Measurements from ENCODE around the gene BCCIP. TPM values are rescaled to one million over a fixed set of nuclear protein-coding genes. Genes with fewer than 3 reads are reported as not detected.
A peak's percentile ranks its signal among the peaks of the same experiment; 100 is the strongest.

The BCCIP gene
- 35.4 TPM for total RNA-seq

- ATAC-seq, result peak; percentile 94
These were observed at the start of gene BCCIP, which contains the start of gene UROS for GRCh38 chr10:125822878-125823662. Gene BCCIP (plus strand): TSS chr10:125823546. CDS start chr10:125823558, 12 bp downstream. Gene UROS (minus strand): TSS chr10:125823258. CDS start chr10:125816499, 6,759 bp downstream.

- ATAC-seq, result no peak
These were observed 49.4 kb upstream of the BCCIP start for GRCh38 chr10:125773687-125774543.

GRCh38 chr10:125774581-125775191 is 48.7 kb upstream of the BCCIP start:
- no peak for ATAC-seq

GRCh38 chr10:125775491-125776106 is 47.7 kb upstream of the BCCIP start, which contains the start of gene MMP21:
Gene MMP21 (minus strand): TSS chr10:125775821. CDS start chr10:125775821, 0 bp downstream.
- no peak for ATAC-seq

- no peak for ATAC-seq
These were observed 45.5 kb upstream of the BCCIP start for GRCh38 chr10:125777806-125778205.

GRCh38 chr10:125778556-125778955 is 44.8 kb upstream of the BCCIP start:
- no peak for ATAC-seq

GRCh38 chr10:125779403-125780327 is 43.7 kb upstream of the BCCIP start:
- no peak for ATAC-seq

- ATAC-seq, result no peak
These were observed 42.0 kb upstream of the BCCIP start for GRCh38 chr10:125781374-125781773.

GRCh38 chr10:125782054-125782453 is 41.3 kb upstream of the BCCIP start:
- ATAC-seq, result no peak

- ATAC-seq, result no peak
These were observed 40.7 kb upstream of the BCCIP start for GRCh38 chr10:125782616-125783015.

- no peak for ATAC-seq
These were observed 39.9 kb upstream of the BCCIP start for GRCh38 chr10:125783408-125783807.

GRCh38 chr10:125783957-125784356 is 39.4 kb upstream of the BCCIP start:
- ATAC-seq, result no peak

- no peak for ATAC-seq
These were observed 37.6 kb upstream of the BCCIP start for GRCh38 chr10:125785791-125786190.

- ATAC-seq, result no peak
These were observed 35.0 kb upstream of the BCCIP start for GRCh38 chr10:125788156-125789034.

- no peak for ATAC-seq
These were observed 30.7 kb upstream of the BCCIP start for GRCh38 chr10:125792342-125793300.

GRCh38 chr10:125795128-125795527 is 28.2 kb upstream of the BCCIP start:
- ATAC-seq, result no peak

- no peak for ATAC-seq
These were observed 27.6 kb upstream of the BCCIP start for GRCh38 chr10:125795637-125796190.

GRCh38 chr10:125797424-125797823 is 25.9 kb upstream of the BCCIP start:
- no peak for ATAC-seq

Data from esophagus mucosa (tissue), 1 donor.